ENCODE measurements around the gene DDX17. TPM values are rescaled to one million over a fixed set of nuclear protein-coding genes. Genes with fewer than 3 reads are reported as not detected.

DDX17 gene
- total and polyA plus RNA-seq, 9 of the 15 experiments (the other 6 are each of a cell fraction or from before 2014, with no cell fraction given), result 17.6 to 421 (median 189) TPM

GRCh38 chr22:38510416-38510970 lies 4.4 kb upstream of the DDX17 start (continued):
- TF ChIP-seq ZNF592 (IDR thresholded peaks at IDR 0.05) (peak; percentile 35; the same call in 1 of the 2 replicates), ASH1L (IDR thresholded peaks at IDR 0.05; ENCODE audit: borderline replicate concordance, low read depth, partially characterized antibody) (no peak), TRIM25 (IDR thresholded peaks at IDR 0.05; ENCODE audit: borderline replicate concordance) (no peak), TEAD1 (CRISPR knock-in tag; IDR thresholded peaks at IDR 0.05) (no peak), ARID4B (CRISPR knock-in tag; IDR thresholded peaks at IDR 0.05) (no peak), SMARCA5 (IDR thresholded peaks at IDR 0.05) (no peak), TFAM (CRISPR knock-in tag; conservative IDR thresholded peaks at IDR 0.05) (no peak), ARID1B (IDR thresholded peaks at IDR 0.05) (no peak)
